C1 segment of cervical spinal cord (tissue), 14 donors: Measurements from ENCODE around the gene CAP2.
"Not testable (repeated sequence)": the region's sequence is repeated elsewhere in the genome, so short reads cannot be mapped to it uniquely, and the experiment has no call there.

Experiments used
- DNase-seq, 14 donors: peaks; one replicate each; lab custom pipeline; 2025; lab: John Stamatoyannopoulos, UW

Gene CAP2

GRCh38 chr6:17396256-17396655 is 2.9 kb downstream of the CAP2 start:
- DNase-seq: no peak

DNA sequence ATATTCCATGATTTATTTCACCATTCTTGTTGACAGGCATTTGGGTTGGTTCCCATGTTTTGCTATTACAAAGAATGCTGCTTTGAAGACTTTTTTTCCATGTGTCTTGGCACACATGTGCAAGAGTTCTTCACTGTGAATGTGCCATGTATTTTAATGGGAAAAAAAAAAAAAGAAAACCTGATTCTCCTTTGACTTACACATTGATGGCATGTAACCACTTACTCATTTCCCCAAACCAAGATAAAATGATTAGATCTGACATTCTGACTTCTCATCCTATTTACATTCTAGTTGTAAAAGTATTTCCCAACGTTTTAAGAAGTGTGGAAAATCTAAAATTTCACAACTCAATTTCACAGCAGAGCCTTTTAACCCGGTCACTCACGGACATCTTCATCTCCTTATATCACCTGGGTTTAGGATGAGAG is 4.4 kb downstream of the CAP2 start:
- DNase-seq: no peak

GRCh38 chr6:17405181-17405943 is 12.0 kb downstream of the CAP2 start:
- DNase-seq: not testable (repeated sequence)

- DNase-seq: no peak
Observed at GRCh38 chr6:17405944-17406245, 12.5 kb downstream of the CAP2 start.

DNA sequence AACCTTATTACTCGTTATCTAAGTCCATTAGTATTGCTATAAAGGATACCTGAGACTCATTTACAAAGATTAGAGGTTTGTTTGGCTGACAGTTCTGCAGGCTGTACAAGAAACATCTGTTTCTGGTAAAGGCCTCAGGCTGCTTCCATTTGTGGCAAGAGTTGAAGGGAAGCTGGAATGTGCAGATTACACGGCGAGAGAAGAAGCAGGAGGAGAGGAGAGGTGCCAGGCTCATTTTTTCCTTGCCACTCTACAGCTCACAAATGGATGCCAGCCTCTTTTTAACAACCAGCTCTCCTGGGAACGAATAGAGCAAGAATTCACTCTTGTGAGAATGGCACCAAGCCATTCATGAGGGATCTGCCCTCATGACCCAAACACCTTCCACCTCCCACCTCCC is 14.7 kb downstream of the CAP2 start:
- no peak for DNase-seq

DNA sequence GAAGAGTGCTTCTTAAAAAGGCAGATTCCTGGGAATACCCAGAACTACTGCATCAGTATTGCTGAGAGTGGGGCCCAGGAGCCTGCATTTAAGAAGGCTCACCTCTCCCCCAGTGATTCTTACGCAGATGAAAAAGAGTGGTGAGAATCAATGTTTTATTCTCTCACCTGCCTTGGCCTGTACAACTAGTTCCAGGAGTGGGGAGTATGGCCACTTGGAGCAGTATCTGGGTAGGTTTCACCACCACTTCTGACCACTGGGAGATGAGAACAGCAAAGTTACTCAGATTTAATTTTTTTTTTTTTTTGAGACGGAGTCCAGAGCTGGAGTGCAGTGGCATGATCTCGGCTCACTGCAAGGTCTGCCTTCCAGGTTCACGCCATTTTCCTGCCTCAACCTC is 16.9 kb downstream of the CAP2 start:
- DNase-seq: no peak

DNA sequence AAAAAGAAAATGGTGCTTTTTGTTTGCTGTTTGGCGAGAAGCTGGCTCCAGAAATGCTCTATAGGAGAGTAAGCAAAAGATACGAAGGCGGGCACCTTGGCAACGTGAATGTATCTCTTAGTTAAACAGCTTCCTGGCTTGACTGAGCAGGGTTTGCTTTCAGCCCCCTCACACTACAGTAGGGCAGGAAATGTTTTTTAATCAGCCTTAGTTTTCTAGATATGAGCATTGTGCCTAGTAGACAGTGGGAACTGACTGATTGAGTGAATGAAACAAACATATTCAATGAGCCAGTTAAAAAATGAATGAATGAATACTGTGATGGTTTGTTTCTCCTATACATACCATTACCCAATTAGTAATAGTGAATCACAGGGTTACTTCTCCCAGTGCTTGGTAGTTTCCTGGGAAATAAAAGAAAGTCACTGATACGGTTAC is 19.9 kb downstream of the CAP2 start:
- DNase-seq: no peak

DNA sequence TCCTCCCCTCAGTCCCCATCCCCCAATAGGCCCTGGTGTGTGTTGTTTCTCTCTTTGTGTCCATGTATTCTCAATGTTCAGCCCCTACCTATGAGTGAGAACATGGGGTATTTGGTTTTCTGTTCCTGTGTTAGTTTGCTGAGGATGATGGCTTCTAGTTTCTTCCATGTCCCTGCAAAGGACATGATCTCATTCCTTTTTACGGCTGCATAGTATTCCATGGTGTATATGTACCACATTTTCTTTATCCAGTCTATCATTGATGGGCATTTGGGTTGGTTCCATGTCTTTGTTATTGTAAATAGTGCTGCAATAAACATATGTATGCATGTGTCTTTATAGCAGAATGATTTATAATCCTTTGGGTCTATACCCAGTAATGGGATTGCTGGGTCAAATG is 21.0 kb downstream of the CAP2 start:
- not testable (repeated sequence) for DNase-seq

DNA sequence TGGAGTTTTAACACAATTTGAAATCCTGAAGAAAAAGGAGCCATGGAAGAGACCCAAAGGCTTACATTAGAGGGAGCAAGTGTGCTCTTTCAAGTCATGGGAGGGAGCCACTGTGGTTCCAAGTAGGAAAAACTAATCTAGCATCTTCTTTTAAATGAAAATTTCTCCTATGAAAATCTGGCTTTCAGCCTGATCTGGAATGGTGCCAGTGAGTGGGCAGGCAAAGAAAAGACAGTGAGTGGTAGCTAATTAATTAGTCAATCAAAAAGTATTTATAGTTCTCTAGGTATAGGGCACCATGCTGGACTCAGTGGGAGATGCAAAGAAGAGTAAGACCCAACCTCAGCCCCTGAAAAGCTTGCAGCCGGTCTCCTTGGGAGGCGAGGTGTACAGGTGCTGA is 21.9 kb downstream of the CAP2 start:
- no peak for DNase-seq

GRCh38 chr6:17416806-17417205 is 23.4 kb downstream of the CAP2 start:
- DNase-seq: no peak

DNA sequence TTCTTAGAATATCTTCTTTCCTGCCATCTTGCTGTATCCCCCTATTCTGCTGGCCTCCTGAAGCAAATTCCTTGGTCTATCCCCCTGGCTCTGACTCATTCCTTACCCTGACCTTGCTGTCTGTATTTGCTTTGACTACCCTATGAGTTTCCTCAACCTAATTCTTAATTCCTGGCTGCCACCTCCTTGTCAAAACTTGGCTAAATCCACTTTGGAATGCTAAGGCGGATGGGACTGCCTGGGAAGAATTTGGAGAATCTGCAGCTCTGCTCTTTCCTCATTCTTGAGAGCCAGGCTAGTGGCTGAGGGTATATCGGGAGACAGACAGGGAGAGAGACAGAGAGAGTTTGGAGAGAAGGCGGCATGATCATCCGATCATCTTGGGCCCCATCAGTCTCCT is 24.4 kb downstream of the CAP2 start:
- DNase-seq: no peak

GRCh38 chr6:17418281-17419188 is 25.1 kb downstream of the CAP2 start:
- peak in 1 of 14 donors; percentile 75 for DNase-seq

- DNase-seq: peak in 1 of 14 donors; percentile 48
Observed at GRCh38 chr6:17419189-17419575, 25.8 kb downstream of the CAP2 start.

- no peak for DNase-seq
Observed at GRCh38 chr6:17420368-17420767, 27.0 kb downstream of the CAP2 start.

GRCh38 chr6:17421406-17421805 is 28.0 kb downstream of the CAP2 start:
- no peak for DNase-seq

DNA sequence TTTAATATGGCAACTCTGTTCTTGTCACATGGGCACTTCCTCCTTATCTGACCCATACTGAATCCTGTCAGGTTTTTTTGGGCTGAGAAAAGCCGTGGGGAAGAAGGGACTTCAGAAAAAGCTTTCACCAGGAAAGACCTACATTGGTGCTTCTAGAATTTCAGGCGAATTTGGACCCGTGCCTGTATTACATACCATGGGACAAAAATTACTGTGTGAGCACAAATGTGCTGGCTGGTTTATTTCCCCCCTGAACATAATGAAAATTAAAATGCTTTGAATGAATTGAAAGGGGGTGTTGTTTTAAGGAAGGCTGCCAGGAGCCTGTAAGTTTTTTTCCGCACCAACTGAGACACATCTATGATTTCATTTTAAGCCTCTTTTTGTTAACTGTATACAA is 29.6 kb downstream of the CAP2 start:
- no peak for DNase-seq

GRCh38 chr6:17427062-17427461 is 33.7 kb downstream of the CAP2 start:
- no peak for DNase-seq

DNA sequence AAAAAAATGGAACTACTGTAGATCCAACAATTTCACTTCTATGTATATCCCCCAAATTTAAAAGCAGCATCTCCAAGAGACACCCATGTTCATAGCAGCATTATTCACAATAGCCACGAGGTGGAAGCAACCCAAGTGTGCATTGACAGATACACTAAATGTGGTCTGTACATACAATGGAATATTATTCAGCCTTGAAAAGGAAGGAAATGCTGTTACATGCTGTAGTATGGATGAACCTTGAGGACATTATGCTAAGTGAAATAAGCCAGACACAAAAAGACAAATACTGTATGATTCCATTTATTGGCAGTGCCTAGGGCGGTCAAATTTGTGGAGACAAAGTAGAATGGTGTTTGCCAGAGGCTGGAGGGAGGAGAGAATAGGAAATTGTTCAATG is 34.2 kb downstream of the CAP2 start:
- no peak for DNase-seq

GRCh38 chr6:17428595-17429120 is 35.3 kb downstream of the CAP2 start:
- DNase-seq: not testable (repeated sequence)

DNA sequence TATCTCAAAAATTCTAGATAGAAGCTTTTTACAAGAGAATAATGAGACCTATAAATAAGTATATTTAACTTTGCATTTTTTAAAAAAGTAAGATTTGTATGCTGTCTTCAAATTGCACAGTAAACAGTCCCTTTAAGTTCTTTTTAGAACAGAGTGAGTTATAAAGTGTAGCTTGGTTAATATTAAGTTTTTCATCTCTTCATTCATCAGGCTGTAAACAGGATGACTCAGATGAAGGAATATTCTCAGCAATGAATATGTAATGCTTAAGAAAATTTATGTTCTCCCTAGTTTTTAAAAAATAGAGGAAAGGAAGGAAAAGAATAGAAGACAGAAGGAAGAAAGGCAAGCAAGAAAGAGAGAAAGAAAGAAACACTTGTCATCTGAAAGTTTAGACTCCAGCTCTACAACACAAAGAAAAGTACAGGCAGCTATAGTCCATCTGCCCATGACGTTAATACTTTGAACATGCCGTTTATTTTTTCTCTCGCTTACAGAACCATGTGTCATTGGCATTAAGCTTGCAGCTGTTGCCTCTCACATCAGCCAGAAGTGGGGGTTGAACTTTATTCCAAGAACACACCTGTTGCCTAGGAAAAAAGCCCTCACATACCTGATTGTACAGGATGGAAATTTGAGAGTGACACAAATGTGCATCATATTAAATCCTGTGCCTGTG is 36.1 kb downstream of the CAP2 start:
- no peak for DNase-seq

GRCh38 chr6:17431581-17431980 is 38.2 kb downstream of the CAP2 start:
- no peak for DNase-seq

DNA sequence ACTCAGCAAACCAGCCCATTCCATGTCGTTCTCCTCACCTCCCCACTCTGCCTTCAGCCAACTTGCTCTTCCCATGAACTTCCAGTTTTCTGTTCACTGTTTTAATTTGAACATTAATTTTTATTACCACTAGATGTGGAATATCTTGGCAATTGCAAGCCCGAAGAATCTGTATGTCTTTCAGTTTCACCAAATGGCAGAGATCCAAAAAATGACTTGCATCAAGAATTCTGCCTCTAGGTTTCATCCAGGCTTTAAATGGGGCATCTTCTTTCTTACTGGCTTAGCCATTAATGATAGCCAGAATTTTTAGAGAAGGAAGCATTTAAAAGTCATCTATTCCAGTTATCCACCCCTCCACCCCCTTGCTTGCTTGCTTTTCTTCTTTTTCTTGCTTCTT is 39.0 kb downstream of the CAP2 start:
- no peak for DNase-seq
